HG03066 (cell line): Measurements from ENCODE around the gene SCNN1B.

Experiments
- ATAC-seq: cut with Tn5 transposase; IDR thresholded peaks from one replicate; pipeline ENCODE4 v1.9.1; 2021; ENCODE audit warnings: low read depth; ENCODE audit not compliant: unreplicated experiment

SCNN1B gene

DNA sequence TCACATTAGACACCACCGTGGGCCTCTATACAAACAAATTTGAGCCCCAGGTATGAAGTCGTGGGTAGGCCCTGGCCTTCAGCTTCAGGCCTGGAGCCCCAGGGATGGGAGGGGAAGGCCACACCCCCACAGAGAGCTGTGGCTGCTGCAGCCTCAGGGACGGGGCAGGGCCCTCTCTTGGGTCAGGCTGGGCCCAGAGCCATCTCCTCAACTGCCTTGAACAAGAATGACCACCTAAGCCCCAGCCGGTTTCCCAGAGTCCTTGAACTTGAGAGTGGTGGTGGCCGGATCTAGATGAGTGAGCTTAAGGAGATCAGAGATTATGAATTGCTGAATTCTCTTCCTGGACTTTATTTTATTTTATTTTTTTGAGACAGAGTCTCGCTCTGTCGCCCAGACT is 18.6 kb downstream of the SCNN1B start:
- ATAC-seq = no peak

DNA sequence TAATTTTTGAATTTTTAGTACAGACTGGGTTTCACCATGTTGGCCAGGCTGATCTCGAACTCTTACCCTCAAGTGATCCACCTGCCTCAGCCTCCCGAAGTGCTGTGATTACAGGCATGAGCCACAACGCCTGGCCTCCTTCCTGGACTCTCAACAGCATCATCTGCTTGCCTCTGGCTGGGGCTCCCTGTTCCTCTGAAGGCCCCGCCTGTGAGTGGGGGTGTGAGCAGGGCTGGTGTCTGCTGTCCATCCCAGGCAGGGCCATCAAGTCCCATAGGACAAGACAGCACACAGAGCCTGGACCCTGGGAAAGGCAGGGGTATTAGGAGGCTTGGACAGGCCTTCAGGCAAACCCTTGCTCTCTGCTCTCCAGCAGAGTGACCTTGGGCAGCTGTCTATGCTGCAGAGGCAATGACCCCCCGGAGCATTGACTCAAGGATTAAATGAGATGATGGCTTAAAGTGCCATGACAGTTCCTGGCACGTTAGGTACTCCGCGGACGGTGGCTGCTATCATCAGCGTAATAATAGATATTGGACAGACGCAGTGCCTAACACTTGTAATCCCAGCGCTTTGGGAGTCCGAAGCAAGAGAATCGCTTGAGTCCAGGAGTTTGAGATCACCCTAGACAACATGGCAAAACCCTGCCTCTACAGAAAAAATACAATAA is 19.2 kb downstream of the SCNN1B start:
- ATAC-seq = no peak

DNA sequence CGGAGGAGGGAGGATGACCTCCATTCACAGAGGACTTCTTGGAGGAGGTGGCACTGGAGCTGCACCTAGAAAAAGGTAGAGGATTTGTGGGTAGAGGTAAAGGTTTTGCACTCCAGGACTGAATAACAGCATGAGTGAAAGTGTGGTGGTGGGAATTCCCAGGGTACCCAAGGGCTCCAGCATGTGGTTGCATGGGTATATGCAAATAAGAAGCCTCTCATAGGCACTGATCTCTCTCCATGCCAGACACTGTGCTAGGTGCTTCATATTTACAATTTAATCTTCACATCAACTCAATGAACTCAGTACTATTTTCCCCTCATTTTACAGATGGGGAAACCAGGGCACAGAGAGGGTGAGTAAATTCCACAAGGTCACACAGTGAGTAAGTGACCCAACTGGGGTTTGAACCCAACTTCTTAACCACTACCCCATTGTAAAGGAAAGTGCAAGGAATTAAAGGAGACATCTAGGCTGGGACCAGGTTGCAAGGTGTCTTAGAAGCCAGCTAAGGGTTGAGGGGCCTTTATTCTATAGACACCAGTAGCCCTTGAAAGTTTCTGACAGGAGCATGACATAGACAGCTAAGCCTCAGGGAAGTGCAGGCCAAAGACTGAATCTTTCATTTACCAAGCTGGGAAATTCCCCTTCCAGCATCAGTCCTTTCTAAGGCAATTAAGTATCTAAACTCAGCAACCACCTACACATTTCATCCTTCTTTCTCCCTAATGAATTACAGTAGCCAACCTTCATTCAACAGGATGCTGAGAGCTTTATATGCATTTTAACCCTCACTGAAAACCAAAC is 21.3 kb downstream of the SCNN1B start:
- no peak for ATAC-seq

DNA sequence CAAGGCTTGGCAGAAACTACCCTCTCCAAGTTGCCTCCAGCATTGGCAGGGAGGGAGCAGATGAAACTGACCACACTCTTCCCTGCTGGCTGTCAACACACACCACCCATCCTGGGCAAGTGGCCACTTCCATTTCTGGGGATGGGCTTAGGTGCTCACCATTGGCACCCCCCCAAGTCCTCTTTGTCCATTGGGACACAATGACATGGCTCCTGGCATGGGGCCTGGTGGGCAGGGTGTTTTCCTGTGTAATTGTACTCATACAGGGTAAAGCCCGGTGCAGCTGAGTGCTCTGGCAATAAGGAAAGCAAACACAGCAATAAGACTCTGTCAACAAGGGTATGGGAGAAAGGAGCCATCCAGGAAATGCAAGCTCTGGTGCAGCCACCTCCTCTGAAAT is 22.6 kb downstream of the SCNN1B start:
- ATAC-seq = no peak

DNA sequence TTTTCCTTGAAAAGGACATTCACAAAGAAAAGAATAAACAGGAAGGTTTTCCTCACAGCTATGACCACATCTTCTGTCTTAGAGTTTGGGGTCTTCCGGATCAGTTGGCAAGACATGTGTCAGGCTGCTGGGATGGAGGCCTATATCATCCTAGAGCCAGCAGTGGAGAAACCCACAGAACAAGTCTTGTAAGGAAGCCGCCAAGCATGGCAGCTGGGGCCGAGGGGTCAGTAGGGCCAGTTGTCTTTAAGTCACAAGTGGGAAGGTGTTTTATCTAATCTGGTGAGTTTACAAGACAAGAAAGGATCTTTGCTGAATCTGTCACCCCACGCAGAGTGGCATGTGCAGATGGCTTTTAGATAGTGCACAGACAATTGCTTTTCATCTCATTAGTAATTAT is 25.7 kb downstream of the SCNN1B start:
- ATAC-seq = no peak

DNA sequence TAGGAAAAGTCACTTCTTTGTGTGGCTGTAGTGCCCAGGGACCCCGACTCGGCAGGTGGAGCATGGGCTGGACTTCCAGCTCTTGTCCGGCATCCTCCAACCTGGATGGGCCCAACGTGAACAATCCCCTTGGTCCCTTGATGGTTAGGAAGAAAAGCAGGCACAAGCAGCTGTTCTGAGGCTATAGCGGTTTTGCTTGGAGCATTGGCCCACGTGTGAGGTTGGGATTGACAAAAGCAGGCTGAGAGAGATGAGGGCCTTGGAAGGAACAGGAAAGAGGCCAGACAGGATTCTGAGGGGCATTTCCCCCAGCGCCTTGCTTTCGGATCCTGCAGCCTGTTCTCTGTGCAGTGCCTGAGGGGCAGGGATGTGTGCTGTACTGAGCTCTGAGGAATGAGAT is 28.1 kb downstream of the SCNN1B start:
- no peak for ATAC-seq

DNA sequence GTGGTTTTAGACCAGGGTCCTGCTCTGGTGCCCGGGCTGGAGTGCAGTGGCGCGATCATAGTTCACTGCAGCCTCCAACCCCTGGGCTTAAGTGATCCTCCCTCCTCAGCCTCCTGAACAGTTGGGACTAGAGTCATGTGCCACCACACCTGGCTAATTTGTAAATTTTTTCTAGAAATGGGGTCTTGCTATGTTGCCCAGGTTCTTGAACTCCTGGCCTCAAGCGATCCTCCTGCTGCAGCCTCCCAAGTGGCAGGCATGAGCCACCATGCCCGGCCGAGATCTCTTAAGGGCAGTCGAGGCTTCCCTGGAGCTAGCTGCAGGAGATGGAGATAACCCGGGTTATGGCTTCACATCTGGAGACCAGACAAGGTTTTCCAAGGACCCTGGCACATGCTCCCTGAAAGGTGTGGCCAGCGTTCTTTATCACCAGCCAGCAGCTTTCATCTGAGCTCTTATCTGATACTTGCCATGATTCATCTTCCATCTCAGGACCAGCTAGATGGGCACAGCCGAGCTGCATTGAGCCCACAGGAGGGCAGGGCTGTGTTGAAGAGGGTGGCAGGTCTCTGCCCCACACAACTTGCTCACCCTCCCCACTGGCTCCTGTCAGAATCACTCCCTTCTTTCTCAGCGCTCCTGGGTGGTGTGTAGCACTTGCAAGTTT is 28.6 kb downstream of the SCNN1B start:
- no peak for ATAC-seq

DNA sequence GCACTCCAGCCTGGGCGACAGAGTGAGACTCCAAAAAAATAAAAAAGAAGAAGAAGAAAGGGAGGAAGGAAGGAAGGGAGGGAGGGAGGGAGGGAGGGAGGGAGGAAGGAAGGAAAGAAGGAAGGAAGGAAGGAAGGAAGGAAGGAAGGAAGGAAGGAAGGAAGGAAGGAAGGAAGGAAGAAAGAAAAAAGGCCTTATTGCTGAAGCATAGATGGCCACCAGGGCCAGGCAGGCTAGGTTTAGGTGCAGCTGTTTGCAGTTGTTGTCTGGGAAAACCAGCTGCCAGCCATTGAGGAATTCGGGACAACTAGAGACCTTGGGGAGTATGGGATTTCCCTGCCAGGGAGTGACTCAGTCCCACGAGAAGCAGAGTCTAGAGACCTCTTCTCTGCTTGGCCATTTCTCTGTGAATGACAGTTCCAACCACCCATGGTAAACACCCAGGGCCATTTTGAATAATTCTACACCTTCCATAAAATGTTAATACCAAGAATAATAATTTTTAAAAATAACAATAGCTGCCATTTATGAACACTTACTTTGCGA is 31.0 kb downstream of the SCNN1B start:
- ATAC-seq = no peak

DNA sequence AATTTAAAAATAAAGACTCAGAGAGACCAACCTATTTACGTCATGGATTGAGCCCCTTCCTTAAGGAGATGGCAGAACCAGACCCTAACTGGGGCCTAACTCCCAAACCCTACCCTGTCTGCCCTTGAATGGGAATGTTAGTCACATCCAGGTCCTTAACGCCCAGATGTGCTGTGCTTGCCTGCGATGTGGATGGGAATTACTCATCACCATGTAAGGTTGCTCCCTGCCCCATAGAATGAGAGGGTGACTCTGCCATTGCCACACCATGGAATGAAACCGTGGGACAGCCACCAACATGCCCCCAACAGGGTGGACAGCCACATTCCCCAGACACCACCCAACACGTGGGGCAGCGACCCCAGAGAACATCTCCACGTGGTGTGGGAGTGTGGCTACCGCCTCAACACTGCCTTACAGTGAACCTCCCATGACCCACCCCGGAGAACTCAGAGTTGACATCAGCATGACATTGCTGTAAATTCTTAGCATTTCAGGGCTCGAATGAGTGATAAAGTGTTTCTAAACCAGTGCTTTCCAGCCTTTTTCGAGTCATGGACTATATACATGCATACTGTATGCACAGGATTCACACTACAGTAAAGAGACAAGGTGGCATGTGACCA is 31.8 kb downstream of the SCNN1B start:
- no peak for ATAC-seq

DNA sequence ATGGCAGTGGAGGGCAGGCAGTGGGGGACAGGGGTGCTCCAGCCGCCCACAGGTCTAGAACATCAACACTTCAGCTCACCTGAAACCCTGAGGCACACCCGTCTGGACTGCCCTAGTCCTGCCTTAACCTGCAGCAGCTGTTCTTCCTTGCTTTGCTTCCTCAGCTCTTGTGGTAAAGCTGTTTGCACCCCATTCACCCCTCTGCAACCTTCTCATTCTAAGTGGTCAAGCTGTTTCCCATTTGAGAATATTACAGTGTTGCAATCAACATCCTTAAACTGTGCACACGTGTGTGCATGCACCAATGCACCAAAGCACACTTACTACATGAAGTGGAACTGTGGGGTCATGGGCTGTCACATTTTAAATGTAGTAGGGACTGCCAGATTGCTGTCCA is 32.4 kb downstream of the SCNN1B start:
- ATAC-seq = peak; percentile 59

DNA sequence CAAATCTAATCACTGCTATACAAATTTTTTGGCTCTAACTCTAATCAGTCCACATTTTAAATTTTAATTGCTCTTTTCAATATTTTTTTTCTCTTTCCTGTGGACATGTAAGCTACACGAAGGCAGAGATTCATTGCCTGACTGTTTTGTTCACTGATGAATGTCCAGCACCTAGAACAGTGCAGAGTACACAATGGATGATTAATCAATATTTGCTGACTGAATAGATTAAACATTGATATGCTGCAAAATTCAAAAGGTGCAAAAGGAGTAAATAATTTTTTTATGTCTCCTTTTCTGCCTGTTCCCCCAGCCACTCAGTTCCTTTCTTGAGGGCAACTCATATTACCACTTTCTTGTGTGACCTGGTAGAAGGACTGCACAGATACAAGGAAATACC is 32.8 kb downstream of the SCNN1B start:
- no peak for ATAC-seq

DNA sequence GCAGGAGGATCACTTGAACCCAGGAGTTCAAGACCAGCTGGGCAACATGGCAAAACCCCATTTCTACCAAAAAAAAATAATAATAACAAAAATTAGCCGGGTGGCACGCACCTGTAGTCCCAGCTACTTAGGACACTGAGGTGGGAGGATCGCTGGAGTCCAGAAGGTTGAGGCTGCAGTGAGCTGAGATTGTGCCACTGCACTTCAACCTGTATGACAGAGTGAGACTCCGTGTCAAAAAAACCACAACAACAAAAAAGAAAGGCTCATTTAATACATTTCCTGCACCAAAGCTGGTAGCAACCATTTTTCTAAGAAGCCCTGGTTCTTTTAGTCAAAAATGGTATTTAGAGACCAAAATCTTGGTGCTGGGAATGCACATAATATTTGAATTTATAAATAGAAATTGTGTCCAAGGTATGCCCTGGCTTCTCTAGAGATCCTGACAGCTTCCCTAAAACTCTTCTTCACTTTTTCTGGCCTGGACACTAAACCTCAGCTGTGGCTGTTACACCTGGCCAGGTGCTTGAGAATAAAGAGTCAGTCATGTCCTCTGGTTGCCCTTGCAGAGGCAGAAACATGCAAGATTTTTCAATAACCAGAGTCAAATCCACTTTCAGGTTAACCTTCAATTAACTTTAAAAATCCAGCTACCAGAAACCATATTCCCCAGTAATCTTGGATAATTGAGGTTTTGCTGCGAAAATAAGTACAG is 35.9 kb downstream of the SCNN1B start:
- ATAC-seq = no peak

DNA sequence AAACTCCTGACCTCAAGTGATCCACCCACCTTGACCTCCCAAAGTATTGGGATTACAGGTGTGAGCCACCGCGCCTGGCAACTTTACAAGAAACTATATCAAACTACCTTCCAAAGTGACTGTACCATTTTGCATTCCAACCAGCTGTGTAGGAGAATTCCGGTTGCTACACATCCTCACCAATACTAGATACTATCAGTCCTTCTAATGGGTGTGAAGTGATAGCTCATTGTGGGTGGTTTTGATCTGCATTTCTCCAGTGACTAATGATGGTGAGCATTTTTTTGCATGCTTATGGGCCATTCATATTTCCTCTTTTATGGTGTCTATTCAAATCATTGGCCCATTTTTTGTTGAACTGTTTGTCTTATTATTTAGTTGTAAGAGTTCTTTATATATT is 37.7 kb downstream of the SCNN1B start:
- ATAC-seq = no peak

DNA sequence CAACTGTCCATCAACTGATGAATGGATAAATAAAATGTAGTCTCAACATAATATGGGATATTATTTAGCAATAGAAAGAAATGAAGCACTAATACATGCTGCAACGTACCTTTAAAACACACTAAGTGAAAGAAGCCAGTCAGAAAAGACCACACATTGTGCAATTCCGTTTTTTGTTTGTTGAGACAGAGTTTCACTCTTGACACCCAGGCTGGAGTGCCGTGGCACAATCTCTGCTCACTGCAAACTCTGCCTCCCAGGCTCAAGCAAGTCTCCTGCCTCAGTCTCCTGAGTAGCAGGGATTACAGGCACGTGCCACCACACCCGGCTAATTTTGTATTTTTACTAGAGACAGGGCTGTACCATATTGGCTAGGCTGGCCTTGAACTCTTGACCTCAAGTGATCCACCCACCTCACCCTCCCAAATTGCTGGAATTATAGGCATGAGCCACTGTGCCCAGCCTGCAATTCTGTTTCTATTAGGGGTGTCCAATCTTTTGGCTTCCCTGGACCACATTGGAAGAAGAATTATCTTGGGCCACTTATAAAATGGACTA is 40.1 kb downstream of the SCNN1B start:
- ATAC-seq = no peak

DNA sequence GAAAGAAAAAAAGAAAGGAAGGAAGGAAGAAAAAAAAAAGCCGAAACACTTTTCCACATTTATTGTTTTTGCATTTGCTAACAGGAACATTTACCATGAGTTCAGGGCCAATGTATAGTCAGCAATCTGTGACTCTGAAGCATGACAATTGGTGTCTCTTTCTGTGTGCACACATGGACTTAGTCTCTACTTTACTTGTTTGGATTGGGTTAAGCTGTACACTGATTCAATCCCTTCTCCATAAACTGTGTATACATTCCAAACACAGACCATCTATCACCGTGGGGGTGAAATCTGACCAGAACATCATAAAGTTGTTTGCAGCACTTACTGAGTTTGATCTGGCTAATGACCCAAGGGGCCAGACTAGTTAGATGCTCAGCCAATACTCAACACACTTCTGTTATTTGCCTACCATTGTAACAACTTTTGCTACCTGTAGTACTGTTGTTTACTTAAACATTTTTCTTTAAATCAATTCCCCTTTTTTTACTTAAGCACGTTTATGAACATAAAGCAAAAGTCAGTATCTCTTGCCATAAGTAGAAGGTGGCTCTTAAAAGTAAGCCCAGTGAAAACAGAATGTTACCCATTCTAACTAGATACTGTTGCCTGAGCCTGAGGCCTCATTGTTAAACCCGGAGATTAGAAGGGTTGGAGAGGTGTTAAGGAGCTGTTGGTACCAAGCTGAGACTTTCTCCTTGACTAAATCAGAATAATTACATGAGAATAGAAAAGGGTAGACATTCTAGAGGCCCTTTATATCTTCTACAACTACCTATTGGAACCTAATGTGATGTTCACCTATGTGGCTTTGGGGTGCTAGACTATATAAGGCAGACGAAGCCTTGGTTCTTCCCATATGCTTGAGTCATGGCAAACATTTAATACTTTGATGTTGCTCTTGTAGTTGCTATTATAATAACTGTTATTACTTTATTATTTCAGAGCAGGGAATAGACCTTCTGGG is 41.8 kb downstream of the SCNN1B start:
- no peak for ATAC-seq

DNA sequence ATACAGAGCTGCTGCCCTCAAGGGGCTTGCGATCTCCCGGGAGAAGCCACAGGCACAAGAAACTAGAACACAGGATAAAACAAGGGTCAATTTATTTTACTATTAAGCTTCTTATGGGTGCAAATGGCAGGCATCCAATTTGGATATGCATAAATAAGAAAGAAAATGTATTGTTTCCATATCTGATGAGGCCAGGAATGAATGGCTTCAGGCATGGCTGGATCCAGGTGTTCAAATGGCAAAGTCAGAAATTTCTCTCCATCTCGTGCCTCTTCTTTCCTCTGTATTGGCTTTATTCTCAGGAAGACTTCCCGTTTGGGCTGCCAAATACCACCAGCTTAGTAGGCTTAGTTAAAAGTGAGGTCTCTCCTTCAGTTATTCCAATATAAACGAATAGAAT is 43.1 kb downstream of the SCNN1B start:
- no peak for ATAC-seq

DNA sequence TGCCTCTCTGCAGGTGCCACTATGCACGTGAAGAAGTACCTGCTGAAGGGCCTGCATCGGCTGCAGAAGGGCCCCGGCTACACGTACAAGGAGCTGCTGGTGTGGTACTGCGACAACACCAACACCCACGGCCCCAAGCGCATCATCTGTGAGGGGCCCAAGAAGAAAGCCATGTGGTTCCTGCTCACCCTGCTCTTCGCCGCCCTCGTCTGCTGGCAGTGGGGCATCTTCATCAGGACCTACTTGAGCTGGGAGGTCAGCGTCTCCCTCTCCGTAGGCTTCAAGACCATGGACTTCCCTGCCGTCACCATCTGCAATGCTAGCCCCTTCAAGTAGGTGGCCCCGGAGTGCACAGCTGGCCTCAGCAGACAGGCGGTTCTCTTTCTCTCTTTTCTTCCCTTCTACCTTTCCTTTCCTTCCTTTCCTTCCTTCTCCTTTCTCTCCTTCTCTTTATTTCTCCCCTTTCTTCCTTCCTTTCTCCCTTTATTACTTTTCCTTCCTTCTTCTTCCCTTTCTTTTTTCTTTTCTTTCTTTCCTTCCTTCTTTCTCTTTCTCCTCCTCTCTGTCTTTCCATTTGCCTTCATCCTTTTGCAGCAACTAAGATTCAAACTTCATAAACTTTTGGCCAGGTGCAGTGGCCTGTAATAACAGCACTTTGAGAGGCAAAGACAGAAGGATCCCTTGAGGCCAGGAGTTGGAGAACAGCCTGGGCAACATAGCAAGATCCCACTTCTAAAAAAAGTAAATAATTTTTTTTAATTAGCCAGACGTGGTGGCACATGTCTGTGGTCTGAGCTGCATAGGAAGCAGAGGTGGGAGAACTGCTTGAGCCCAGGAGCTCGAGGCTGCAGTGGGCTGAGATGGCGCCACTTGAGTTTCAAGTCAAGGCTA is 46.7 kb downstream of the SCNN1B start:
- no peak for ATAC-seq

DNA sequence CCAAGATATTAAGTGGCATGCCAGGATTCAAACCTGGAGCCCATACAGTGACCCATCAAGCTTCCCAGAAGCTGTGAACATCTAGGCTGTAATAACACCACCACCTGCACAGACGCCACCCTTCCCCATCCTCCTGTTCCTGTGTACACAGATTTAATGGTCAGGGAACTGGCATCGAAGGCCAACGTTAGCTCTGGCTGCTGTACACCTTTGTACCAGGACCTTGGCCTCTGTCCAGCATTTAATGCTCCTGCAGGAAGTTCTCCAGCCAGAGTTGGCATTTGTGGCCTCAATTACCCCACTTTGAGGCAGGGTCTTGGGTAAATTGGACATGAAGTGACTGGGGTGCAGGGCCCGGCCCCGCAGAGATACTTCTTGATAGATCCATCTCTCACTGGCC is 49.3 kb downstream of the SCNN1B start:
- ATAC-seq = no peak
